Inferior parietal cortex (tissue), 1 donor: Measurements from ENCODE around the gene MLEC.
"Not testable (repeated sequence)": the region's sequence is repeated elsewhere in the genome, so short reads cannot be mapped to it uniquely, and the experiment has no call there.

Source experiments
- DNase-seq: peaks from one replicate; pipeline ENCODE4 v3.0.0-alpha.2; 2016; ENCODE audit errors: extremely low spot score

The MLEC gene

DNA sequence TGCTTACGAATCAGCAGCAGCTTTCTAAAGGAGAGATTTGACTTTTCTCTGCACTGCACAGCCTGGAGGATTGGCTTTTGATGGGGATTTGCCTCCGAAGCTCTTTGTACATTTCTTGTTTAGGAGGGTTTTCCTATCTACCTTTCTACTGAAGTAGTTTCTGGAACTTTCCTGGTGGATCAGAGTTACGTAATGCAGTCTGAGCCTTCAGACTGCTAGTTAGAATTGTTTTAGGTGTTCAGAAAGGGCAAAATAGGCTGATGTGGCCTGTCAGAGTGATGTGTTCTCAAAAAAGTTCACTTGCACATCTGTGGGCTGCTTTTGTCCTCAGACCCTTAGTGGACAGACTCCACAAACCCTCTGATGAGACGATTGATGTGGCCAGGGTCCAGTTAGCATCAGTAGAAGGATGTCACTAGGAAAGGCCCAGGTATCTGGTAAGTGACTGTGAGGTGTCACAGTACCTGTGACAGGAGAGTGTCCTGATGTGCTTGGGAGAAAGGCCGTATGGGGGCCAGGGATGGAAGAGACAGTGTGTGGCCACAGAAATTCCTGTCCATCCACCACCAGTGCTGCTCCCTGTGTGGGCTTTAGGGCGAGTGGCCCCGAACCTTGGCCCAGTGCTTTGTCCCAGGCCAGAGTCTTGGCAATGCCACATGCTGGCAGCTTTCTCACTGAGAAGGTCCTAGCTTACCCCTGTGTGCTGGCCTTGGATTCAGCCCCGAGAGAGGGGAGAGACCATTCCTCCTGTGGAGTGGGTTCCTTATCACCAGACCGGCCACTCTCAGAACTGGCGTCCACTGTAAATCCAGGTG is 34.2 kb downstream of the MLEC start:
- DNase-seq: no peak

GRCh38 chr12:120721866-120722265 is 34.9 kb downstream of the MLEC start:
- DNase-seq: no peak

DNA sequence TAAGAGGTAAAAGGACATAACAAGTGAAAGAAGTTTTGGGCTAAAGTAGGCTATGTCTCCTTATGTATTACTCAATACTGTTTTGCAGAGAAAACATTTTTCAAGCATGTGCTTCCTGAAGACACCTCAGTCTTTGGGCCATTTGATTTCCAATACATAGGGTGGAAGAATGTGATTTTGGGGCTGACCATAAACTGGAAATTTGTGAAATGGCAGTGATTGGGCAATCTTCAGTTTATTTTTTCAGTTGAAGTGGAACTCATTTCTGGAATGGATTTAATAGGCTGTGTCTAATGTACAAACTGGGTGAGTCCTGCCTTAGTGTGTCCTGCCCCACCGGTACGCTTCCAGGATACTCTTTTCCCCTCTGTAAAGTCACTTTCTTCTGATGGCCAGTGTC is 35.8 kb downstream of the MLEC start:
- no peak for DNase-seq

GRCh38 chr12:120724720-120725119 is 37.8 kb downstream of the MLEC start:
- DNase-seq: no peak

GRCh38 chr12:120725151-120725658 is 38.3 kb downstream of the MLEC start:
- DNase-seq: no peak

DNA sequence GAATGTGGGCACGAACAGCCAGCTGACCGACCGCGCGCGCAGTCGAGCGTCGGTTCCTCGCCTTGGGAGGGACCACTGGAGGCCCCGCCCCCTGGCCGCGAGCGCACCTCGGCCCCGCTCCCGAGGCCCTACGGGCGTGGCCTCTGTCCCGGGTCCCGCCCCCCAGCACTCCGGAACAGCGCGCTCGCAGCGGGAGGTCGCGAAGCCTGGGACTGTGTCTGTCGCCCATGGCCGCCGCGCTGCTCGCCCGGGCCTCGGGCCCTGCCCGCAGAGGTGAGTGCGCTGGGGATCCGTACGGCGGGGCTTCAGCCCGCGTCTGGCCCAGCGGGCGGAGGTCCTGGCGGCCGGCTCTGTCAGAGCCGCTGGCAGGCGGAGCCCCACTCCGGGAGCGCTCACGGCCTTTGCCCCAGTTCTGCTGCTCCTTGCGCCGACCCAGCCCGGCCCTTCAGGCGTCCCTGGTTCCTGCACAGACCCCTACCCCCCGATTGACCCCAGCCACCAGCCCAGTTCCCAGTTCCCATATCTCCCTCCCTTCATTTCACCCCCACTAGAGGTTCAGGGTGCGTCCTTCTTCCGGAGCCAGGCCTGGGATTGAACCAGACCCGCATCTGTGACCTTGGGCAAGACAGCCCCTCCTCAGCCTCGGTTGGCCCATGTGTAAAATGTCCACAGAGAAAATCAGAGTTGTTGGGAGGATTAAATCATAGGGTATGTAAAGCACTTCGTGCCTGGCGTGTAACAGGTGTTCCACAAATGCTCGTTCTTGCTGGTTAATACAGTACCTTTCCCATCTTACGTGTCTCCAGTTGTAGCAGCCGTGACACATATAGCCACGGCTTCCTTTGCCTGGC is 38.9 kb downstream of the MLEC start, which contains the start of gene ACADS:
Gene ACADS, plus strand, starts transcription at position 168 of the 851 bp plus-strand sequence. Its CDS starts 60 bp downstream, at position 228.
- DNase-seq: peak; percentile 74

DNA sequence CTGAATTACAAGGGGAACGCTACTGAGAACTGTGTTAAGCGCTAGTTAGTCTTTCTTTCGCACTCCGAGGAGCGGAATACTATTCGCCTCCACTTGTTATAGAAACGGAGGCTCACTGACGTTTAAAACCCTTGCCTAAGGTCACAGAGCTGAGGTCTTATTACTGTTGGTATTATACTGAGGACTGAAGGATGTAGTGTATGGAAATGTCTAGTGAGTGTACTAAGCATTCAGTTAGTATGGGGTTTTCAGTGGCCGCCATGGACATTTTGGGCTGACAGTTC is 39.5 kb downstream of the MLEC start:
- DNase-seq: peak; percentile 4

- no peak for DNase-seq
Measured at GRCh38 chr12:120726961-120727360, 40.0 kb downstream of the MLEC start.

DNA sequence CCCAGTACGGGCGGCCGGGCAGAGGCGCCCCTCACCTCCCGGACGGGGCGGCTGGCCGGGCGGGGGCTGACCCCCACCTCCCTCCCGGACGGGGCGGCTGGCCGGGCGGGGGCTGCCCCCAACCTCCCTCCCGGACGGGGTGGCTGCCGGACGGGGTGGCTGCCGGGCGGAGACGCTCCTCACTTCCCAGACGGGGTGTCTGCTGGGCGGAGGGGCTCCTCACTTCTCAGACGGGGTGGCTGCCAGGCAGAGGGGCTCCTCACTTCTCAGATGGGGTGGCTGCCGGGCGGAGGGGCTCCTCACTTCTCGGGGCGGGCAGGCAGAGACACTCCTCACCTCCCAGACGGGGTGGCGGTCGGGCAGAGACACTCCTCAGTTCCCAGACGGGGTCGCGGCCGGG is 45.2 kb downstream of the MLEC start:
- DNase-seq: not testable (repeated sequence)

GRCh38 chr12:120733574-120733973 is 46.6 kb downstream of the MLEC start:
- no peak for DNase-seq

DNA sequence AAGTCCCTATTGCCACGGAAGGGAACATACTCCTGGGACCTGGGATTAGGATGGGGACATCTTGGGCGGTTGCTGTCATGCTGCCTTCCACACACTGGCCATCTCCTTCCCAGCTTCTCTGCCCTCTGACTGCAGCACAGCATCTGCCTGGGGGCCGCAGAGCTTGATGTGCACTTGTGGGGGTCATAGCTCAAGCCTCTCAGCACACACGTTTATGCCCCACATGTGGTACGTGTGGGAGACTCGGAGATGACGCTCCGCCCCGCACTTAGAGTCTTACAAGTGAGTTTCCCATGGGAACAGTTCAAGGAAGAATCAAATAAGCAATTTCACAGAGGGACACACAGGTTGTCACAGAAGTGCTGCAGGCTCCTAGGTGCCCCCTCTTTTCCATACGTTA is 47.3 kb downstream of the MLEC start:
- no peak for DNase-seq

DNA sequence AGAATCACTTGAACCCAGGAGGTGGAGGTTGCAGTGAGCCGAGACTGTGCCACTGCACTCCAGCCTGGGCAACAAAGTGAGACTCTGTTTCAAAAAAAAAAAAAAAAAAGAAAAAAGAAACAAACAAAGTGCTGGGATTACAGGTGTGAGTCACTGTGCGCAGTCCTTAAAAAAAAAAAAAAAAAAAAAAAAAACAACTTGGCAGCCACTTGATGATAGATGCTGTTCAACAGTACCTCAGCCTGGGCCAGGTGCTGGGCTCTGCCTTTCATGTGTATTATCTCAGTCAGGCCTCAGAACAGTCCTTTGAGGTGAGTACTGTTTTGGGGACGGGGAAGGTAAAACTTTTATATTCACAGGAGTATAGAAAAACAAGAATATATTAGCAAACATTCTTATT is 48.2 kb downstream of the MLEC start:
- no peak for DNase-seq

- DNase-seq: no peak
Measured at GRCh38 chr12:120736404-120737331, 49.7 kb downstream of the MLEC start.

GRCh38 chr12:120737557-120738251 is 50.8 kb downstream of the MLEC start:
- no peak for DNase-seq

DNA sequence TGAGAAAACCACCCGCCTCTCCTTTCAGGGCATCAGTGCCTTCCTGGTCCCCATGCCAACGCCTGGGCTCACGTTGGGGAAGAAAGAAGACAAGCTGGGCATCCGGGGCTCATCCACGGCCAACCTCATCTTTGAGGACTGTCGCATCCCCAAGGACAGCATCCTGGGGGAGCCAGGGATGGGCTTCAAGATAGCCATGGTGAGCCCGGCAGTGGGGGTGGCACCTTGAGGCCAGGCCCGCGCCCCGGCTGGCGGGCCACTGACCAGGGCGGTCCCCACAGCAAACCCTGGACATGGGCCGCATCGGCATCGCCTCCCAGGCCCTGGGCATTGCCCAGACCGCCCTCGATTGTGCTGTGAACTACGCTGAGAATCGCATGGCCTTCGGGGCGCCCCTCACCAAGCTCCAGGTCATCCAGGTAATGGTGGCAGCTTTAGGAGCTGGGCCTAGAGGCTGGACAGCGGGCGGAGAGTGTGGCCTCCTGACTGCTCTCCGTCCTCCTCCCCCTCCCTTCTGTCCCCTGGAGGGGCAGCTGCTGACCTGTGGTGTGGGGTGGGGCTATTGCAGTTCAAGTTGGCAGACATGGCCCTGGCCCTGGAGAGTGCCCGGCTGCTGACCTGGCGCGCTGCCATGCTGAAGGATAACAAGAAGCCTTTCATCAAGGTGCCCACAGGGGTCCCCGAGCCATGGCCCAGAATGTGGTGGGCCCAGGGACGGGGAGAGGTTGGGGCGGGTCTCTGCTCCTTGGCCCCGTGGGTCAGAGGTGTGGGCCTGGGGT is 51.5 kb downstream of the MLEC start:
- no peak for DNase-seq

DNA sequence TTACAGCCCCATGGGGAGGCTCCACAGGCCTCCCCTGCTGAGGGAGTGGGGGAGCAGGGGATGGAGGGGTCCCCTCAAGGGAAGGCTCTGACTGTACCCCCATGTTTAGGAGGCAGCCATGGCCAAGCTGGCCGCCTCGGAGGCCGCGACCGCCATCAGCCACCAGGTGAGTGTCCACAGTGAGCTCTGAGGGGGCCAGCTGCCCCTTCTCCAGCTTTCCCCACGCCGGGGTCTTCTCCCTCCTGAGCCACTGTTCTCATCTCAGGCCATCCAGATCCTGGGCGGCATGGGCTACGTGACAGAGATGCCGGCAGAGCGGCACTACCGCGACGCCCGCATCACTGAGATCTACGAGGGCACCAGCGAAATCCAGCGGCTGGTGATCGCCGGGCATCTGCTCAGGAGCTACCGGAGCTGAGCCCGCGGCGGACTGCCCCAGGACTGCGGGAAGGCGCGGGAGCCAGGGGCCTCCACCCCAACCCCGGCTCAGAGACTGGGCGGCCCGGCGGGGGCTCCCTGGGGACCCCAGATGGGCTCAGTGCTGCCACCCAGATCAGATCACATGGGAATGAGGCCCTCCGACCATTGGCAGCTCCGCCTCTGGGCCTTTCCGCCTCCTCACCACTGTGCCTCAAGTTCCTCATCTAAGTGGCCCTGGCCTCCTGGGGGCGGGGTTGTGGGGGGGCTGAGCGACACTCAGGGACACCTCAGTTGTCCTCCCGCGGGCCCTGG is 52.2 kb downstream of the MLEC start:
- no peak for DNase-seq

DNA sequence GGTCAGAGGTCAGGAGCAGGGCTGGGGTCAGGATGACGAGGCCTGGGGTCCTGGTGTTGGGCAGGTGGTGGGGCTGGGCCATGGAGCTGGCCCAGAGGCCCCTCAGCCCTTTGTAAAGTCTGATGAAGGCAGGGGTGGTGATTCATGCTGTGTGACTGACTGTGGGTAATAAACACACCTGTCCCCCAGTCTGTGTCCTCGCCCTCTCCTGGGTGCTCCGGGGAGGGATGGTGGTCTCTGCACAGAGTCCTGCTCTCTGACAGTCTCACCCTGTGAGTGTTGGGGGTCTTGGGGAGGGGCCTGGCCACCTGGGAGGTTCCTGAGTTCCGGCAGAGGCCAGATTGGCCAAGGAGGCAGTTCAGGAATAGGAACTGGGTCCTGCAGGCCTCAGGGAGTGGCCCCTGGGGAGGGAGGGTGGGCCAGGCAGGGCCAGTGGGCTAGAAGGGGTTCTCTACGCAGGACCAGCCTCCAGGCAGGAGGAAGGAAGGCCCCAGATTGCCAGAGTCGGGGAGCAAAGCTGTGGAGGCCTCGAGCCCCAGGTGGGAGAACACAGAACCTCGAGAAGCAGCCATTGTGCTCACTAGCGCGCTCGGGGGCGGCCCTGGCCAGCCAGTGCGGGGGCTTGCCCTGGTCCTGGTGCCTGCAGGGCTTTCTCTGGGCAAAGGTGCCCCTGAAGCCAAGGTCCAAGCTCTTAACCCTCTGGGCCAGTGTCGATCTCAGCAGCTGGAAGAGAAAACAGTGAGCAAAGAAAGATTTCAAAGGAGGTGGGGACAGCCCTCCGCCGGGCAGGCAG is 53.1 kb downstream of the MLEC start:
- DNase-seq: no peak

- no peak for DNase-seq
Measured at GRCh38 chr12:120740871-120741270, 53.9 kb downstream of the MLEC start.
